IMR-90 (cell line): ENCODE data around the gene TNS1. TPM values are rescaled to one million over a fixed set of nuclear protein-coding genes. Genes with fewer than 3 reads are reported as not detected.

Experiments
- ATAC-seq: fragments of 200-7000 bp; cut with Tn5 transposase; 2 replicates; pipeline ENCODE4 v1.9.1; 2020; ENCODE audit warnings: low read depth, mild to moderate bottlenecking, moderate library complexity
- BruUV-seq: library from RNA; stranded (reverse); fragments of 400-500 nt; replicated peaks from 2 replicates; lab custom pipeline; 2021; lab: Mats Ljungman, UMichigan
- CTCF ChIA-PET: fragments of 300-600 bp; formaldehyde crosslinking; extraction: SDS; loops from one replicate; lab custom pipeline; 2021; ENCODE audit warnings: antibody characterized with exemption; lab: Yijun Ruan, JAX
- POLR2A ChIA-PET: fragments of 300-600 bp; sonication (Branson Sonifier 250); formaldehyde crosslinking; loops from one replicate; lab custom pipeline; 2022; ENCODE audit warnings: antibody characterized with exemption; ENCODE audit not compliant: unreplicated experiment; lab: Charles Lee
- DNase-seq: peaks from one replicate; pipeline ENCODE4 v3.0.0; 2013
- H2AFZ ChIP-seq: replicated peaks from 2 replicates; pipeline ENCODE3; 2013; ENCODE audit warnings: low read length, mild to moderate bottlenecking; ENCODE audit not compliant: poor library complexity
- H2AK5ac ChIP-seq: 2 replicates; pipeline ENCODE4 v1.6.1; 2013; ENCODE audit warnings: low read depth, low read length, inconsistent platforms
- H2AK9ac ChIP-seq: replicated peaks from 2 replicates; pipeline ENCODE3; 2013; ENCODE audit warnings: mild to moderate bottlenecking, low read depth, low read length, moderate library complexity; ENCODE audit not compliant: poor library complexity
- H2BK120ac ChIP-seq: 2 replicates; pipeline ENCODE4 v1.6.1; 2013; ENCODE audit warnings: low read depth, low read length, inconsistent platforms
- H2BK15ac ChIP-seq: 3 replicates; pipeline ENCODE4 v1.6.1; 2013; ENCODE audit warnings: low read depth, low read length, inconsistent platforms
- H2BK20ac ChIP-seq: 2 replicates; pipeline ENCODE4 v1.6.1; 2013; ENCODE audit warnings: low read depth, mild to moderate bottlenecking, inconsistent platforms, low read length, moderate library complexity
- H2BK5ac ChIP-seq: 2 replicates; pipeline ENCODE4 v1.6.1; 2013; ENCODE audit warnings: mild to moderate bottlenecking, low read depth, low read length, inconsistent platforms; ENCODE audit not compliant: poor library complexity, severe bottlenecking
- H3K14ac ChIP-seq: replicated peaks from 2 replicates; pipeline ENCODE4 v1.6.1; 2013; ENCODE audit warnings: low read depth, low read length, inconsistent platforms
- H3K18ac ChIP-seq: 2 replicates; pipeline ENCODE4 v1.6.1; 2013; ENCODE audit warnings: low read depth, low read length, control low read depth
- H3K23ac ChIP-seq: 2 replicates; pipeline ENCODE4 v1.6.1; 2013; ENCODE audit warnings: low read depth, low read length, inconsistent platforms
- H3K27ac ChIP-seq: 2 replicates; pipeline ENCODE4 v1.5.1; 2013; ENCODE audit warnings: mild to moderate bottlenecking, control low read depth, low read length; ENCODE audit not compliant: insufficient read depth
- H3K27me3 ChIP-seq: 2 replicates; pipeline ENCODE4 v1.6.1; 2013; ENCODE audit warnings: low read length; ENCODE audit not compliant: control insufficient read depth, insufficient read depth
- H3K36me3 ChIP-seq: 2 replicates; pipeline ENCODE4 v1.6.1; 2013; ENCODE audit warnings: low read length, mixed read lengths; ENCODE audit not compliant: control insufficient read depth, insufficient read depth
- H3K4ac ChIP-seq: 2 replicates; pipeline ENCODE4 v1.6.1; 2013; ENCODE audit warnings: low read depth, low read length, inconsistent platforms
- H3K4me1 ChIP-seq: 2 replicates; pipeline ENCODE4 v1.6.1; 2013; ENCODE audit warnings: low read length, mixed read lengths; ENCODE audit not compliant: control insufficient read depth, insufficient read depth
- H3K4me2 ChIP-seq: 2 replicates; pipeline ENCODE4 v1.6.1; 2013; ENCODE audit warnings: low read depth, mild to moderate bottlenecking, control low read depth, low read length, moderate library complexity
- H3K4me3 ChIP-seq: 2 replicates; pipeline ENCODE4 v1.5.1; 2013; ENCODE audit warnings: low read depth, mild to moderate bottlenecking, control low read depth, low read length, moderate library complexity; ENCODE audit not compliant: insufficient read depth
- H3K56ac ChIP-seq: 2 replicates; pipeline ENCODE4 v1.6.1; 2013; ENCODE audit warnings: low read length, inconsistent platforms; ENCODE audit not compliant: insufficient read depth; ENCODE audit errors: extremely low read depth
- H3K79me1 ChIP-seq, 2 experiments: 2 replicates each; pipeline ENCODE4 v1.6.1; 2013; ENCODE audit warnings: low read length in 2 of 2, inconsistent platforms in 1 of 2, low read depth in 1 of 2
- H3K9ac ChIP-seq: 2 replicates; pipeline ENCODE4 v1.6.1; 2013; ENCODE audit warnings: low read depth, low read length, control low read depth
- H3K9me1 ChIP-seq: 2 replicates; pipeline ENCODE4 v1.6.1; 2013; ENCODE audit warnings: low read length, inconsistent platforms; ENCODE audit not compliant: insufficient read depth
- H3K9me3 ChIP-seq: 2 replicates; pipeline ENCODE4 v1.6.1; 2013; ENCODE audit warnings: low read length; ENCODE audit not compliant: control insufficient read depth, insufficient read depth
- H4K20me1 ChIP-seq: 2 replicates; pipeline ENCODE4 v1.6.1; 2013; ENCODE audit warnings: low read length, inconsistent platforms; ENCODE audit not compliant: insufficient read depth
- H4K5ac ChIP-seq: 2 replicates; pipeline ENCODE4 v1.6.1; 2013; ENCODE audit warnings: mild to moderate bottlenecking, low read depth, low read length, control low read depth
- H4K8ac ChIP-seq, 2 experiments: 2 replicates each; pipeline ENCODE4 v1.6.1; 2013; ENCODE audit warnings: low read depth in 2 of 2, low read length in 2 of 2, control low read depth in 1 of 2, inconsistent platforms in 1 of 2
- H4K91ac ChIP-seq: 2 replicates; pipeline ENCODE4 v1.6.1; 2013; ENCODE audit warnings: low read depth, low read length, inconsistent platforms; ENCODE audit not compliant: insufficient read depth
- BHLHE40 ChIP-seq: fragments of 150-350 bp; IDR thresholded peaks from 2 replicates; pipeline ENCODE4 v1.6.1; 2016; ENCODE audit warnings: mild to moderate bottlenecking, low read depth, low read length
- CEBPB ChIP-seq: IDR thresholded peaks from 2 replicates; pipeline ENCODE4 v1.6.1; 2012; ENCODE audit warnings: low read depth, low read length, improper control_type of control experiment
- CHD1 ChIP-seq: IDR thresholded peaks from 2 replicates; pipeline ENCODE4 v1.6.1; 2012; ENCODE audit warnings: low read depth, low read length, improper control_type of control experiment
- CTCF ChIP-seq: conservative IDR thresholded peaks from 2 replicates; pipeline ENCODE4 v1.5.1; 2012; ENCODE audit warnings: mild to moderate bottlenecking, low read depth, low read length, improper control_type of control experiment
- FOS ChIP-seq: fragments of 150-350 bp; IDR thresholded peaks from 2 replicates; pipeline ENCODE4 v1.6.1; 2016; ENCODE audit warnings: low read depth, low read length
- MXI1 ChIP-seq: IDR thresholded peaks from 2 replicates; pipeline ENCODE4 v1.6.1; 2012; ENCODE audit warnings: low read depth, mild to moderate bottlenecking, low read length, moderate library complexity, borderline replicate concordance
- NFE2L2 ChIP-seq: fragments of 150-350 bp; IDR thresholded peaks from 2 replicates; pipeline ENCODE4 v1.6.1; 2016; ENCODE audit warnings: low read depth, mild to moderate bottlenecking, low read length
- POLR2A ChIP-seq: IDR thresholded peaks from 2 replicates; pipeline ENCODE4 v1.6.1; 2012; ENCODE audit warnings: mild to moderate bottlenecking, low read depth, low read length
- RAD21 ChIP-seq: IDR thresholded peaks from 2 replicates; pipeline ENCODE4 v1.6.1; 2012; ENCODE audit warnings: low read length, improper control_type of control experiment
- RFX5 ChIP-seq: IDR thresholded peaks from 2 replicates; pipeline ENCODE4 v1.8.0; 2012; ENCODE audit warnings: low read depth, mild to moderate bottlenecking, low read length, moderate library complexity
- SMC3 ChIP-seq: fragments of 150-350 bp; IDR thresholded peaks from 2 replicates; pipeline ENCODE4 v1.6.1; 2016; ENCODE audit warnings: low read depth, mild to moderate bottlenecking, antibody characterized with exemption, low read length, moderate library complexity
- USF2 ChIP-seq: fragments of 150-350 bp; IDR thresholded peaks from 2 replicates; pipeline ENCODE4 v1.6.1; 2017; ENCODE audit warnings: mild to moderate bottlenecking, antibody characterized with exemption, low read length, low read depth
- whole genome bisulfite sequencing, 2 experiments: methylation state at CpG; one replicate each; pipeline versions ENCODE4 v1.1.5 to v1.1.7; 2013; ENCODE audit warnings: missing lambda C conversion rate in 2 of 2; ENCODE audit not compliant: insufficient read length in 1 of 2; ENCODE audit errors: extremely low coverage in 2 of 2; 5-methylcytosine and 5-hydroxymethylcytosine counted together
- dilution Hi-C: fragments of 300-500 bp; cut with HindIII; formaldehyde crosslinking; loops from one replicate; pipeline ENCODE4 v1.14.3; 2018; ENCODE audit warnings: low sequenced_read_pairs; ENCODE audit not compliant: unreplicated experiment
- in situ Hi-C: fragments of 300-500 bp; cut with MboI; formaldehyde crosslinking; loops from 3 replicates; pipeline ENCODE4 v1.14.3; 2019; ENCODE audit warnings: low sequenced_read_pairs, inconsistent platforms, mixed read lengths
- intact Hi-C: fragments of 100-400 bp; cut with micrococcal nuclease; formaldehyde crosslinking; loops from 2 replicates; pipeline ENCODE4 v1.10.0; 2022
- polyA plus RNA-seq, 3 experiments: library from polyadenylated mRNA; depleted of rRNA; stranded (reverse); fragments of >200 nt; gene quantifications; 2 replicates each; pipeline ENCODE4 v1.2.3, GENCODE V29; 2012; ENCODE audit warnings: low replicate concordance in 1 of 3
- total RNA-seq: library from RNA; depleted of rRNA; stranded (reverse); fragments of >200 nt; gene quantifications from 2 replicates; pipeline ENCODE4 v1.2.3, GENCODE V29; 2012

The TNS1 gene
- total and polyA plus RNA-seq, 2 of the 4 experiments (the other 2 are of a cell fraction) = 41.1 to 45.2 TPM

GRCh38 chr2:218043100-218043499 lies 40.3 kb upstream of the TNS1 start:
- no peaks in the 10 kb centered on the region for H3K4me1 ChIP-seq
- no peak overlapping the region for H3K14ac ChIP-seq
- H3K9ac ChIP-seq = no peak overlapping the region
- H4K5ac ChIP-seq = no peak overlapping the region
- no peak overlapping the region for H4K8ac ChIP-seq
- H2AFZ ChIP-seq = no peak overlapping the region
- H3K79me1 ChIP-seq = no peaks in the 10 kb centered on the region
- peaks cover 10% of the 10 kb centered on the region; the same call in 1 of the 2 replicates for H3K9me3 ChIP-seq
- no peak overlapping the region for H2BK5ac ChIP-seq
- ChIA-PET CTCF (no interaction called here), POLR2A (no interaction called here)
- H3K4me2 ChIP-seq = no peak overlapping the region
- 0 out of 2 replicates have a peak, but pooled peaks cover 8% of the 10 kb centered on the region for H3K9me1 ChIP-seq
- no peak overlapping the region for H2AK5ac ChIP-seq
- H2BK15ac ChIP-seq = no peak overlapping the region
- no peak overlapping the region for H2BK120ac ChIP-seq
- no peak overlapping the region for H4K91ac ChIP-seq
- 0 out of 2 replicates have a peak, but pooled peaks cover 3% of the 10 kb centered on the region for H4K20me1 ChIP-seq
- BruUV-seq = no TSS peak
- dilution Hi-C loops (no loop called here), intact Hi-C loops (no loop called here), in situ Hi-C loops (no loop called here)
- TF ChIP-seq BHLHE40 (no peak), FOS (no peak), USF2 (no peak), NFE2L2 (no peak), RFX5 (no peak), CEBPB (no peak), MXI1 (no peak), POLR2A (no peak), CTCF (no peak), CHD1 (no peak), RAD21 (no peak), SMC3 (no peak)
- WGBS, 2 experiments = no CpG with 5 or more reads among the region's 1 CpG
- H3K4ac ChIP-seq = no peak overlapping the region
- no peak overlapping the region for H2AK9ac ChIP-seq
- no peak for DNase-seq
- H3K23ac ChIP-seq = no peak overlapping the region
- no peak overlapping the region for H3K4me3 ChIP-seq
- no peak overlapping the region for H3K18ac ChIP-seq
- H2BK20ac ChIP-seq = no peak overlapping the region
- H3K36me3 ChIP-seq = no peaks in the 10 kb centered on the region
- H3K27me3 ChIP-seq = peaks cover 48% of the 10 kb centered on the region
- no peak for ATAC-seq
- H3K27ac ChIP-seq = no peak overlapping the region
- no peak overlapping the region for H3K56ac ChIP-seq
